ENCODE results near the gene TBXAS1. TPM values are rescaled to one million over a fixed set of nuclear protein-coding genes. Genes with fewer than 3 reads are reported as not detected.

TBXAS1 gene
- total RNA-seq, 2 experiments from 2014 or later: 8.8 to 11.8 TPM

- CTCF ChIA-PET: interaction anchor here (1.1 kb wide), 1 partner anchor 10 kb away, joined by 5 read pairs; no protein-coding TSS in a partner anchor
- H3K4me3 Mint-ChIP-seq: no peak overlapping the region
- no peaks in the 10 kb centered on the region for H3K4me1 Mint-ChIP-seq
- no peak overlapping the region for H3K27ac Mint-ChIP-seq
- POLR2A ChIA-PET: interaction anchor here (0.7 kb wide), 1 partner anchor 1156 kb away, joined by 3 read pairs; no protein-coding TSS in a partner anchor
- H3K27me3 Mint-ChIP-seq: no peaks in the 10 kb centered on the region
- H3K9me3 Mint-ChIP-seq: no peaks in the 10 kb centered on the region
- H3K36me3 Mint-ChIP-seq (ENCODE audit: low read depth): peaks cover 3% of the 10 kb centered on the region
- no peak for DNase-seq
These were observed 57.1 kb downstream of the TBXAS1 start for GRCh38 chr7:139886206-139886605.

GRCh38 chr7:139886899-139887298 is 57.8 kb downstream of the TBXAS1 start:
- Mint-ChIP-seq H3K36me3 (ENCODE audit: low read depth) (peaks cover 3% of the 10 kb centered on the region), H3K27me3 (no peaks in the 10 kb centered on the region), H3K4me1 (no peaks in the 10 kb centered on the region), H3K9me3 (no peaks in the 10 kb centered on the region), H3K4me3 (no peak overlapping the region), H3K27ac (no peak overlapping the region)
- DNase-seq: no peak
- POLR2A ChIA-PET: no interaction called here
- CTCF ChIA-PET: interaction anchor here (1.1 kb wide), 1 partner anchor 10 kb away, joined by 5 read pairs; no protein-coding TSS in a partner anchor

- Mint-ChIP-seq H3K27me3 (no peaks in the 10 kb centered on the region), H3K4me1 (no peaks in the 10 kb centered on the region), H3K36me3 (ENCODE audit: low read depth) (no peaks in the 10 kb centered on the region), H3K27ac (no peak overlapping the region), H3K4me3 (no peak overlapping the region), H3K9me3 (no peaks in the 10 kb centered on the region)
- POLR2A ChIA-PET: no interaction called here
- CTCF ChIA-PET: interaction anchor here (1.4 to 1.7 kb wide), 2 partner anchors 23 to 28 kb away, joined by 3 to 4 read pairs; no protein-coding TSS in a partner anchor
- DNase-seq: no peak
These were observed 59.0 kb downstream of the TBXAS1 start for GRCh38 chr7:139887992-139888481.

- CTCF ChIA-PET: interaction anchor here (0.6 to 1.8 kb wide), 4 partner anchors 12 to 106 kb away, joined by 3 to 4 read pairs (median 4); no protein-coding TSS in a partner anchor
- POLR2A ChIA-PET: interaction anchor here (0.5 kb wide), 1 partner anchor 16 kb away, joined by 8 read pairs; no protein-coding TSS in a partner anchor
- no peaks in the 10 kb centered on the region for H3K4me1 Mint-ChIP-seq
These were observed 60.3 kb downstream of the TBXAS1 start for GRCh38 chr7:139889186-139889871.

GRCh38 chr7:139893461-139893860 is 64.4 kb downstream of the TBXAS1 start:
- Mint-ChIP-seq H3K4me1 (no peaks in the 10 kb centered on the region), H3K4me3 (no peak overlapping the region), H3K27ac (no peak overlapping the region), H3K9me3 (no peaks in the 10 kb centered on the region), H3K36me3 (ENCODE audit: low read depth) (no peaks in the 10 kb centered on the region), H3K27me3 (no peaks in the 10 kb centered on the region)
- ChIA-PET CTCF (interaction anchor here (0.5 to 1.2 kb wide), 3 partner anchors 11 to 417 kb away, joined by 3 to 5 read pairs (median 4); no protein-coding TSS in a partner anchor), POLR2A (no interaction called here)
- DNase-seq: no peak

More at GRCh38 chr7:139889186-139889871, 60.3 kb downstream of the TBXAS1 start:
- no peak for DNase-seq
- H3K9me3 Mint-ChIP-seq: no peaks in the 10 kb centered on the region
- no peak overlapping the region for H3K27ac Mint-ChIP-seq
- no peaks in the 10 kb centered on the region for H3K27me3 Mint-ChIP-seq
- no peaks in the 10 kb centered on the region for H3K36me3 Mint-ChIP-seq (ENCODE audit: low read depth)
- H3K4me3 Mint-ChIP-seq: no peak overlapping the region

- H3K27me3 Mint-ChIP-seq: no peaks in the 10 kb centered on the region
- H3K9me3 Mint-ChIP-seq: no peaks in the 10 kb centered on the region
- no peaks in the 10 kb centered on the region for H3K36me3 Mint-ChIP-seq (ENCODE audit: low read depth)
- ChIA-PET CTCF (interaction anchor here (1.1 kb wide), 1 partner anchor 248 kb away, joined by 4 read pairs; no protein-coding TSS in a partner anchor), POLR2A (no interaction called here)
- H3K4me3 Mint-ChIP-seq: no peak overlapping the region
- no peak overlapping the region for H3K27ac Mint-ChIP-seq
- H3K4me1 Mint-ChIP-seq: no peaks in the 10 kb centered on the region
- no peak for DNase-seq
These were observed 64.9 kb downstream of the TBXAS1 start for GRCh38 chr7:139893999-139894398.

- no peak overlapping the region for H3K4me3 Mint-ChIP-seq
- H3K36me3 Mint-ChIP-seq (ENCODE audit: low read depth): no peaks in the 10 kb centered on the region
- H3K4me1 Mint-ChIP-seq: no peaks in the 10 kb centered on the region
- H3K27ac Mint-ChIP-seq: no peak overlapping the region
- H3K9me3 Mint-ChIP-seq: no peaks in the 10 kb centered on the region
- no peaks in the 10 kb centered on the region for H3K27me3 Mint-ChIP-seq
- no peak for DNase-seq
- POLR2A ChIA-PET: no interaction called here
- CTCF ChIA-PET: interaction anchor here (0.6 kb wide), 1 partner anchor 99 kb away, joined by 6 read pairs; no protein-coding TSS in a partner anchor
These were observed 66.2 kb downstream of the TBXAS1 start for GRCh38 chr7:139895141-139895829.

GRCh38 chr7:139896288-139896687 is 67.2 kb downstream of the TBXAS1 start:
- H3K4me3 Mint-ChIP-seq: no peak overlapping the region
- DNase-seq: no peak
- ChIA-PET CTCF (interaction anchor here (1.0 kb wide), 1 partner anchor 10 kb away, joined by 5 read pairs; no protein-coding TSS in a partner anchor), POLR2A (no interaction called here)
- H3K4me1 Mint-ChIP-seq: no peaks in the 10 kb centered on the region
- no peaks in the 10 kb centered on the region for H3K9me3 Mint-ChIP-seq
- no peak overlapping the region for H3K27ac Mint-ChIP-seq
- no peaks in the 10 kb centered on the region for H3K36me3 Mint-ChIP-seq (ENCODE audit: low read depth)
- H3K27me3 Mint-ChIP-seq: no peaks in the 10 kb centered on the region

GRCh38 chr7:139896831-139897230 is 67.8 kb downstream of the TBXAS1 start:
- no peaks in the 10 kb centered on the region for H3K4me1 Mint-ChIP-seq
- no peak for DNase-seq
- no peaks in the 10 kb centered on the region for H3K27me3 Mint-ChIP-seq
- H3K27ac Mint-ChIP-seq: no peak overlapping the region
- no peaks in the 10 kb centered on the region for H3K9me3 Mint-ChIP-seq
- H3K36me3 Mint-ChIP-seq (ENCODE audit: low read depth): no peaks in the 10 kb centered on the region
- H3K4me3 Mint-ChIP-seq: no peak overlapping the region
- ChIA-PET POLR2A (no interaction called here), CTCF (interaction anchor here (1.0 kb wide), 1 partner anchor 10 kb away, joined by 5 read pairs; no protein-coding TSS in a partner anchor)

GRCh38 chr7:139897422-139898090 is 68.5 kb downstream of the TBXAS1 start:
- CTCF ChIA-PET: interaction anchor here (0.6 kb wide), 1 partner anchor 71 kb away, joined by 3 read pairs; no protein-coding TSS in a partner anchor
- POLR2A ChIA-PET: no interaction called here
- peaks cover 5% of the 10 kb centered on the region for H3K9me3 Mint-ChIP-seq
- no peak overlapping the region for H3K27ac Mint-ChIP-seq
- H3K4me1 Mint-ChIP-seq: no peaks in the 10 kb centered on the region
- no peak for DNase-seq
- no peaks in the 10 kb centered on the region for H3K27me3 Mint-ChIP-seq
- no peak overlapping the region for H3K4me3 Mint-ChIP-seq
- H3K36me3 Mint-ChIP-seq (ENCODE audit: low read depth): no peaks in the 10 kb centered on the region

- H3K27ac Mint-ChIP-seq: no peak overlapping the region
- H3K36me3 Mint-ChIP-seq (ENCODE audit: low read depth): no peaks in the 10 kb centered on the region
- ChIA-PET CTCF (interaction anchor here (0.6 kb wide), 2 partner anchors 72 to 221 kb away, joined by 3 to 4 read pairs; no protein-coding TSS in a partner anchor), POLR2A (no interaction called here)
- H3K4me1 Mint-ChIP-seq: no peaks in the 10 kb centered on the region
- H3K27me3 Mint-ChIP-seq: no peaks in the 10 kb centered on the region
- DNase-seq: no peak
- H3K9me3 Mint-ChIP-seq: peaks cover 12% of the 10 kb centered on the region
- no peak overlapping the region for H3K4me3 Mint-ChIP-seq
These were observed 69.4 kb downstream of the TBXAS1 start for GRCh38 chr7:139898483-139898882.

- no peak for DNase-seq
- Mint-ChIP-seq H3K27ac (no peak overlapping the region), H3K36me3 (ENCODE audit: low read depth) (no peaks in the 10 kb centered on the region), H3K4me1 (no peaks in the 10 kb centered on the region), H3K9me3 (peaks cover 12% of the 10 kb centered on the region), H3K27me3 (peaks cover 2% of the 10 kb centered on the region), H3K4me3 (no peak overlapping the region)
- ChIA-PET CTCF (interaction anchor here (1.2 to 2.1 kb wide), 2 partner anchors 24 to 132 kb away, joined by 3 to 4 read pairs; no protein-coding TSS in a partner anchor), POLR2A (no interaction called here)
These were observed 70.4 kb downstream of the TBXAS1 start for GRCh38 chr7:139899328-139899955.
